ENCODE results near the gene FAM32A. TPM values are rescaled to one million over a fixed set of nuclear protein-coding genes. Genes with fewer than 3 reads are reported as not detected.

The FAM32A gene
- total RNA-seq, 1 donor from 2014 or later: 103 TPM

DNA sequence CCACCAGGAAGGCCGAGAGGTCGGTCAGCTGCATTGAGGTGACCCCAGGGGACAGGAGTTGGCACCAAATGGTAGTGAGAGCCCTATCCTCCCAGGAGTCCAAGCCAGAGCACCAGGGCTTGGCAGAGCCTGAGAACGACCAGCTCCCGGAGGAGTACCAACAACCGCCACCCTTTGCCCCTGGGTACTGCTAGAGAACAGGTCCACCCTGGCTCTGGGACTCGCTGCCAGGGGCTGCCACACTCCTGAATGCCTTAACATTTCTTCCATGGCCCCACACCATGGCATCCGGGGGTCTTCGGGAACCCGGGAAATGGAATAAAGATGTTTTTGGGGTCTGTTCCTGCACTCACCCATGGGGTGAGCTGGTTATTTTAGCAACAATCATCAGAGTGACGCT is 27.6 kb upstream of the FAM32A start:
- TF ChIP-seq, protein P1, sequence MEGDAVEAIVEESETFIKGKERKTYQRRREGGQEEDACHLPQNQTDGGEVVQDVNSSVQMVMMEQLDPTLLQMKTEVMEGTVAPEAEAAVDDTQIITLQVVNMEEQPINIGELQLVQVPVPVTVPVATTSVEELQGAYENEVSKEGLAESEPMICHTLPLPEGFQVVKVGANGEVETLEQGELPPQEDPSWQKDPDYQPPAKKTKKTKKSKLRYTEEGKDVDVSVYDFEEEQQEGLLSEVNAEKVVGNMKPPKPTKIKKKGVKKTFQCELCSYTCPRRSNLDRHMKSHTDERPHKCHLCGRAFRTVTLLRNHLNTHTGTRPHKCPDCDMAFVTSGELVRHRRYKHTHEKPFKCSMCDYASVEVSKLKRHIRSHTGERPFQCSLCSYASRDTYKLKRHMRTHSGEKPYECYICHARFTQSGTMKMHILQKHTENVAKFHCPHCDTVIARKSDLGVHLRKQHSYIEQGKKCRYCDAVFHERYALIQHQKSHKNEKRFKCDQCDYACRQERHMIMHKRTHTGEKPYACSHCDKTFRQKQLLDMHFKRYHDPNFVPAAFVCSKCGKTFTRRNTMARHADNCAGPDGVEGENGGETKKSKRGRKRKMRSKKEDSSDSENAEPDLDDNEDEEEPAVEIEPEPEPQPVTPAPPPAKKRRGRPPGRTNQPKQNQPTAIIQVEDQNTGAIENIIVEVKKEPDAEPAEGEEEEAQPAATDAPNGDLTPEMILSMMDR (IDR thresholded peaks at IDR 0.05; ENCODE audit: partially characterized antibody, unreplicated experiment): no peak
- no peak for DNase-seq
- Mint-ChIP-seq H3K4me1 (ENCODE audit: low read depth, unreplicated experiment) (no peaks in the 10 kb centered on the region), H3K27ac (ENCODE audit: unreplicated experiment) (no peak overlapping the region), H3K27me3 (ENCODE audit: unreplicated experiment) (peaks cover 4% of the 10 kb centered on the region), H3K9me3 (ENCODE audit: unreplicated experiment) (no peaks in the 10 kb centered on the region), H3K4me3 (ENCODE audit: unreplicated experiment) (no peak overlapping the region), H3K36me3 (ENCODE audit: unreplicated experiment) (no peaks in the 10 kb centered on the region)

DNA sequence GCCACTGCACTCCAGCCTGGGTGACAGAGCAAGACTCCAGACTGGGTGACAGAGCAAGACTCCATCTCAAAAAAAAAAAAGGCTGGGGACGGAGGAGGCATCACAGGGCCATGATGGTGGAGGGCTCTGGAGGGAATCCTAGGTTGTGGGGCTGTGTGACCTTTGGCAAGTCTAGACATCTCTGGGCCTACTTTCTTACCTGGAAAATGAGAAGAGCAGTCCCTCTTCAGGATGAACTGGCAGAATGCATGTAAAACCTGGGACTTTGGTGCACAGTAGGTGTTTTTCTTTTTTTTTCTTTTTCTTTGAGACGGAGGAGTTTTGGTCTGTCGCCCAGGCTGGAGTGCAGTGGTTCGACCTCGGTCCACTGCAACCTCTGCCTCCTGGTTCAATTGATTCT is 25.6 kb upstream of the FAM32A start:
- Mint-ChIP-seq H3K4me3 (ENCODE audit: unreplicated experiment) (no peak overlapping the region), H3K36me3 (ENCODE audit: unreplicated experiment) (no peaks in the 10 kb centered on the region), H3K9me3 (ENCODE audit: unreplicated experiment) (no peaks in the 10 kb centered on the region), H3K27ac (ENCODE audit: unreplicated experiment) (no peak overlapping the region), H3K27me3 (ENCODE audit: unreplicated experiment) (peaks cover 4% of the 10 kb centered on the region), H3K4me1 (ENCODE audit: low read depth, unreplicated experiment) (no peaks in the 10 kb centered on the region)
- DNase-seq: no peak
- TF ChIP-seq, protein P1 (IDR thresholded peaks at IDR 0.05; ENCODE audit: partially characterized antibody, unreplicated experiment): no peak

DNA sequence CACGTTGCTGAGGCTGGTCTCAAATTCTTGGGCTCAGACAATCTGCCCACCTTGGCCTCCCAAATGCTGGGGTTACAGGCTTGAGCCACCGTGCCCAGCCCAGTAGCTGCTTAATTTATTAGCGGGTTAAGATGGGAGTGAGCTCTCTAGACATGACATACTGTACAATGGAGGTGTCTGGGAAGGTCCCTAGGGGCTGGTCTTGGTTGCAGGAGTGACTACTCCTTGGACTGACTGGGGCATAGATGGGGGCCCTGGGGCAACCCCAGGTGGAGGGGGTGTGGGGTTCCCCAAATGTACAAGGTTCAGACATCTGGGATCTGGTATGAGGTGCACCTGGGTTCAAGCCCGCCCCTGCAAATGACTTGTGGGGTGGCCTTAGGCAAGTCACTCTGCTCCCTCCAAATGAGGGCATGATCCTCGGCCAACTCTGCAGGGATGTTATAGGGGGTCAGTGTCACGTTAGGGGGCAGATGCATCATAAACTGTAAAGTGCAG is 24.7 kb upstream of the FAM32A start:
- no peak overlapping the region for H3K4me3 Mint-ChIP-seq (ENCODE audit: unreplicated experiment)
- H3K27me3 Mint-ChIP-seq (ENCODE audit: unreplicated experiment): peaks cover 2% of the 10 kb centered on the region
- H3K36me3 Mint-ChIP-seq (ENCODE audit: unreplicated experiment): no peaks in the 10 kb centered on the region
- no peaks in the 10 kb centered on the region for H3K9me3 Mint-ChIP-seq (ENCODE audit: unreplicated experiment)
- TF ChIP-seq, protein P1 (IDR thresholded peaks at IDR 0.05; ENCODE audit: partially characterized antibody, unreplicated experiment): no peak
- H3K27ac Mint-ChIP-seq (ENCODE audit: unreplicated experiment): no peak overlapping the region
- no peak for DNase-seq
- no peaks in the 10 kb centered on the region for H3K4me1 Mint-ChIP-seq (ENCODE audit: low read depth, unreplicated experiment)

DNA sequence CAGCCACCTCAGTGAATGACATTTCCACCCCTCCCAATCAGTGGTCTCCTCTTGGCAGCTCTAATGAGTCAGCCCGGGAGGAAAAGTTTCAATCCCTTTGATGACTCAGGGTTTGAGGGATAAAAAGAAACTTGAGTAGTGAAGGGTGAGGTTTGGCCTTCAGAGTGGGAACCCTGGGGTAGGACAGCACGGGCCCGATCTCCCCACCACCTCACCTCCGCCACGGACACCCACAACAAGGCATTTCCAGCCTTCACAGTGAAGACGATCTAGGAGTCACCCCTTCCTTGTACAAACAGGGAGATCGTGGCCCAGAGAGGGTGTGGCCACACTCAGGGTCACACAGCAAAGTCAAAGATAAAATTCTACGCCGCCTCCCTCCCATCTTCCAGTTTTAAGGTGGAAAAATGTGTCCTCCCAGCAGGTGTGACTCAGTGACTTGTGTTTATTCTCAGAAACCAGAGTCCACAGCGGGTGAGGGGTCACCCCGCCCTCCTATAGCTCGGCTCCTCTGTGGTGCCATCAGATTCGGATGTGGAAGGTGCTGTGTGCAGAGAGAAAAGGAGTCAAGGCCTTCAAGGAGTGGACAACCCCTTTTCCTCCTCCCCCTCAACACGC is 24.2 kb upstream of the FAM32A start:
- DNase-seq: no peak
- Mint-ChIP-seq H3K27ac (ENCODE audit: unreplicated experiment) (no peak overlapping the region), H3K4me1 (ENCODE audit: low read depth, unreplicated experiment) (no peaks in the 10 kb centered on the region), H3K9me3 (ENCODE audit: unreplicated experiment) (no peaks in the 10 kb centered on the region), H3K36me3 (ENCODE audit: unreplicated experiment) (no peaks in the 10 kb centered on the region), H3K4me3 (ENCODE audit: unreplicated experiment) (no peak overlapping the region), H3K27me3 (ENCODE audit: unreplicated experiment) (no peaks in the 10 kb centered on the region)
- TF ChIP-seq, protein P1 (IDR thresholded peaks at IDR 0.05; ENCODE audit: partially characterized antibody, unreplicated experiment): no peak

DNA sequence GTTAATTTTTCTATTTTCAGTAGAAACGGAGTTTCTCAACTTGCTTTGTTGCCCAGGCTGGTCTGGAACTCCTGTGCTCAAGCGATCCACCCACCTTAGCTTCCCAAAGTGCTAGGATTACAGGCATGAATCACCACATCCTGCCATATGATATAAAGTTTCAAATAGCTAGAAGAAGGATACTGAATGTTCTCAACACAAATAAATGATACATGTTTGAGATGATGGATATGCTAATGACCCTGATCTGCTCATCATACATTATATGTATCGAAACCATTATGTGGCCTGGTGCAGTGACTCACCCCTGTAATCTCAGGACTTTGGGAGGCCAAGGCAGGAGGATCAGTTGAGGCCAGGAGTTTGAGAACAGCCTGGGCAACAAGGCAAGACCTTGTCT is 23.4 kb upstream of the FAM32A start:
- Mint-ChIP-seq H3K4me1 (ENCODE audit: low read depth, unreplicated experiment) (no peaks in the 10 kb centered on the region), H3K36me3 (ENCODE audit: unreplicated experiment) (no peaks in the 10 kb centered on the region), H3K9me3 (ENCODE audit: unreplicated experiment) (no peaks in the 10 kb centered on the region), H3K27ac (ENCODE audit: unreplicated experiment) (no peak overlapping the region), H3K4me3 (ENCODE audit: unreplicated experiment) (no peak overlapping the region), H3K27me3 (ENCODE audit: unreplicated experiment) (no peaks in the 10 kb centered on the region)
- TF ChIP-seq, protein P1 (IDR thresholded peaks at IDR 0.05; ENCODE audit: partially characterized antibody, unreplicated experiment): no peak
- no peak for DNase-seq

Data from glutamatergic neuron (in vitro differentiated cells).